ENCODE measurements around the gene CENPE.

- TF ChIP-seq CTCF (optimal IDR thresholded peaks at IDR 0.05 in 1 of 3, IDR thresholded peaks at IDR 0.05 in 1 of 3, conservative IDR thresholded peaks at IDR 0.05 in 1 of 3; ENCODE audit: extremely low read depth in 1 of 3, insufficient read depth in 2 of 3, low read length in 3 of 3), result no peak
- no peak for TF ChIP-seq EZH2 (IDR thresholded peaks at IDR 0.05; ENCODE audit: low read length)
These were observed 137.5 kb downstream of the CENPE start for GRCh38 chr4:103060453-103061148.

Data from keratinocyte (primary cell).